HCEC 1CT (cell line): ENCODE data around the gene CLEC18B.

Source experiments
- DNase-seq: peaks from one replicate; pipeline ENCODE4 v3.0.0-alpha.2; 2017

The CLEC18B gene

DNA sequence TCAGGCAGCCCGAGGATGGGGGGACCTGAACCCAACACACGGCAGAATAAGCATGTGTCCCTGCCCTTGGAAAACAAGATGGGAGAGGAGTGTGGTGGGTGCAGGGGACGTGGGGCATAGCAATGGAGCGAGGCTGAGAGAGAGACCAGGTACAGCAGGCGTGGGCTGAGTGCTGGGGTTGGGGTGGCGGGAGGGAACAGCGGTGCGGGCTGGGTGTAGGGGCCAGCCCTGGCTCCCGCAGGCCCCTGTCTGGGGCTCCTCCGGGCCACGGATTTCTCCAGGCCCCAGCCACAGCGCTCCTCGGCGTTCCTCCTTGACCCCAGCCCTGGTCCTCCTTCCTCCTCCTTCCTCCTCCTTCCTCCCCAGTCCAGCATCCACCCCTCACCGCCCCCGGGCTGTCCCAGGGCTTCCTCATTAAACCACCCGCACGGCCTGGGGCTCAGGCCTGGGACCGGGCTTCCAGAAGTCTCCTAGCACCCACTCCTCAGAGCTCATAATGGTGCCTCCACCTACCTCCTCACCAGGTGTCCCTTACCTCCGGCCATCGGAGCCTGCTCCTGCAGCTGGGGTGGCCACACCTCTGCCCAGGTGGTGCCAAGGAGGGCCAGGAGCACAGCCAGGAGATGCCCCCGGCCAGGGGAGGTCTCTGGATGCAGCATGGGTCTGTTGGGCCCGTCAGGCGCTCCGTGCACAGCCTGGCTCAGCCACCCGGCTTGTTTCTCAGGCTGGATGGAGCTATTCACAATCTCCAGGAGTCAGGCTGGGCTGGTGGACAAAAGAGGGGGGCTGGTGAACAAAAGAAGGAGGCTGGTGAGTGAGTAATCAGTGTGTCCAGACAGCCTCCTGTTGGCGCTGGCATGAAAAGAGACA, at the start of gene CLEC18B:
Gene CLEC18B (minus strand): TSS at position 867 of the 870 bp plus-strand sequence. CDS start 208 bp downstream, at position 659.
- peak; percentile 2 for DNase-seq

DNA sequence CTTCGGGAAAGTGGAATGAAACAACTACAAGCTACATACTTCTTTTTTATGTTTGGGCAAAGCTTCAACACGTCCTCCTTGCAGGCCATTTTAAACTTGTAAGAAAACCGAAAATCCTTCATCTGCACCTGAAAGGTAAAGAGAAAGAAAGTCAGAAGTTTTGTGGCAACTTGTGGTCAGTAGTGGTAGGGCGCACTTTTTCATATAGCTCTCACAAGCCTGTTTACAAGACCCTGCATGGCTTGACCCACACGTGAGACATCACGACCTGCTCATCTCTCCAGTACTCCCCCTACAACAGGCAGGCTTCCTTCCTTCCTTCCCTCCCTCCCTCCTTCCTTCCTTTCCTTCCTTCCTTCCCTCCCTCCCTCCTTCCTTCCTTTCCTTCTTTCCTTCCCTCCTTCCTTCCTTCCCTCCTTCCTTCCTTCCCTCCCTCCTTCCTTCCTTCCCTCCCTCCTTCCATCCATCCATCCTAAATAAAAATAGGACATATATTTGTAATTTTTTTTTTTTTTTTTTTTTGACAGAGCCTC, 48.7 kb upstream of the CLEC18B start:
- DNase-seq = no peak

DNA sequence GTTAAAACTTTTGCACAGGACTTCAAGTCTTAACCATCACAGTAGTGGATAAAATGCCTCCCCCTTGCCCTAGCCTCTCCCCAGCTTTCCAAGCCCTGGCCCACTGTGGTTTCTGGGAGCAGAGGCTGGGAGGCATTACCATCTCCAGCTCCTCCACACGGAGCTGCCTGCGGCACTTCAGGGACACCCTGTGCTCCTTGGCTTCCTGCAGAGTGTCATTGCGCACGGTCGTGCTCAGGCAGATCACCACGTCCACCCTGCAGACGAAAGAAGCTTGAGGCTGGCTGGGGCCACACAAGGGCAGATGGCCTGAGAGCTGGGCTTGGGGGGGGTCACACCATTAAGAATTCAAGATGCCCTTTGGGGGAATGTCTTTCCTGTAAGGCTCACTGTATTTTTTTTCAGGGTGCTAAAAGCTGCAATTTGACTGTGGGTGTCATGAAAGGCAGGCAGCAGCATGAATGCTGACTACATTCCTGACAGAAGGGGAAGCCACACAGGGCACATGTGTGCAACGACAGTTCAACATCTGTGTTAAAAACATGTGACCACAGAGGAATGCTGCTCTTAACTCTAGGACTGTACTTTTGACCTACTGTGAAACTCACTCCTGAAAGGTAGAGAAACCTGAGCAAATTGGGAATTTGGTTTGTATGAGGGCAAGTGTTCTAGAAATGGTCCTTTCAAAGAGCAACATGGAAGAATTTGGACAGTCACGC, 47.7 kb upstream of the CLEC18B start:
- DNase-seq = no peak

DNA sequence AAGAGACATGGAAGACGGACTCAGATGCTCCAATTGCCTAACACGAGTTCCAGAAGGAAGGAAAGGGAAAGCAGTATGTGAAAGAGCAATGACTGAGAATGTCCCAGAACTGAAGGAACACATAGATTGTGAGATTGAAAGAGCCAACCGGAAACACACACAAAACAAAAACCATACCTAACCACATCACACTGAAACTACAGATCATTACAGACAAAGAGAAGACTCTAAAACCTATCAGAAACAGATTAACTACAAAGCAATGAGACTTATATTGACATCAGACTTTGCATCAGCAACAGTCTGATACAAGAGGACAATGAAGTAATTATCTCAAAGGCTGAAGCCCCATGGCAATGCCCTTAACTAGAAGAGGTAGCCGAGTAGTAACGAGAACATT, 45.6 kb upstream of the CLEC18B start:
- DNase-seq = no peak

DNA sequence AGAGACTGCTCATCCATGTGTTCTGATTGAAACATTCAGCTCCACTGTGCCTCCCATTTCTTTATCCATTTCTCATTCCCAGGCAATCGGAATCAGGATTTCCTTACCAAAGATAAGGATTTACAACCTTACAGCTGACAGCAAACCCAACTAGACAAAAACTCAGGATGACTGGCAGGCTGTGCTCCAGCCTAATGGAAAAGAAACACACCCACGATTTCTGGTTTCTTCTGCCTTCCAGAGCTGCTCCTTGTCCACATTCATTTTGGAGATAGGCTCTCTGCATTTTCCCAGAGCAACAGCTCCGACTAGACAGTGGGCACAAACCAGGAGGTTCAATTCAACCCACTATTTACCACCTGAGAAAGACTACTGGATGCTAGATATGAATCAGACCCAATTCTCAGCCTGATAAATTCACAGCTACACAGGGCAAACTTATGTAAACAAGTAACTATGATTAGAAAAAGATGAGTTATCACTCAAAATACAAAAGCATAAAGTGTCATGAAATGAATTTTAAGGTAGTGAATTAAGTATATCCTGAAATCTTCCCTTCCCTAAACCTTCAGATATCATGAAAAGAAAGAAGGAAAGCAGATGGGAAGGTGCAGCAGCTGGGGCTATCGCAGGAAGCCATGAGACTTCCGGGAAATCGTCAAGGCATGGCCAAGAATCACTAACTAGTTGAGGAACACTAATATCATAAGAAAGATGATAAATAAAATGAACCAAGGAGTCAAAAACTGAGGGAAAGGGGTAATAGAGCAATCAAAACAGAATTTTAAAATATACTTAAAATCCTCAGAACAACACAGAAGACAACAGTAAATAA, 44.8 kb upstream of the CLEC18B start:
- no peak for DNase-seq

DNA sequence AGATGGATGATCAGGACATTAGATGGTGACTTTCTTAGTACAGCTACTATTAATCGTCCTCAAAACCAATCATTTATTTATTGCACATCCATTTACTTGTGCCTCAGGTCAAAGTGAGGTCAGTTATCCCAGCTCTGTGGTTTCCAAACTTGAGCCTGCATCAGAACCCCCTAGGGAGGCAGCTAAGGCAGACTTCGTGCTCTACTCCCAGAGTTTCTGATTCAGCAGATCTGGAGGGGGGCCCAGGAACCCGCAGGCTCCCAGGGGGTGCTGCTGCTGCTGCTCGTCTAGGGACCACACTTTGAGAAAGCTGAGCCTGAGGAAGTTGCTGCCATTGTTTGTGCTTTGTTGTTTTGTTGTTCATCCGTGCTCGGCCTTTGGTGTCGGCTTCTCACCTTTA, 44.0 kb upstream of the CLEC18B start:
- no peak for DNase-seq

DNA sequence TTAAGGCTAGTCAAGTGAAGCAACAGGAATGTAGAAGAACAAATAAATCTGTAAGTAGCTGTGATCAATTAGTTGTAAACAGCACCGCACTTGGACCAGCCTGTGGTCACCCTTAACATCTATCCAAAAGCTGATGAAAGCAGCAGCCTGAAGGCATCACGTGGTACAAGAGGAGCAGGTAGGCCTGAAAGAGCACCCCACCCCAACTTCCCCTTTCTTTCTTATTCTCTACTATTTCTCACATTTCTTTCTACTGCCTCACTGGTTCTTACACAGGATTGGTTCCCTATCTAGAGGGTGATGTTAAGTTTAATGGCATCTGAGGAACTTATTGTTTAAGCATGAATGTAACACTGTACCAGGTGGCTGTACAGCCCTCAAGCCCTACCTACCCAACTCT, 42.6 kb upstream of the CLEC18B start:
- DNase-seq = no peak

DNA sequence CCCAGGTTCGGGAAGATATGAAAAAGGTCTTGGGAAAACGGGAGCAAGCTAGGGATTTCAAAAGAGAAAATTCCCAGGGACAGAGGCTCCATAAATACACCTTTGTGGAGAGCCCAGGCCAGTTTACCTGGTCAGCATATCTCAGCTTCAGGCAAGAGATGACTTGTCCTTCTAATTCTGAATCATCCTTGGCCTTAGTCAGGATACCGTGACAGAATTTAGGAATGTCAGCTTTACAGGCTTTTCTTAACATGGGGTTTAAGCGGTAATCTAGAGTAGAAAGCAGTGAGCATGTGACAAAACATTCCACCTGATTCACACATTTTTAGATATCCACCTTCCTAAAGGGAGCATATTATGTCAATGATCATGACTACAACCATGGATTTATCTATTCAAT, 41.1 kb upstream of the CLEC18B start:
- no peak for DNase-seq

DNA sequence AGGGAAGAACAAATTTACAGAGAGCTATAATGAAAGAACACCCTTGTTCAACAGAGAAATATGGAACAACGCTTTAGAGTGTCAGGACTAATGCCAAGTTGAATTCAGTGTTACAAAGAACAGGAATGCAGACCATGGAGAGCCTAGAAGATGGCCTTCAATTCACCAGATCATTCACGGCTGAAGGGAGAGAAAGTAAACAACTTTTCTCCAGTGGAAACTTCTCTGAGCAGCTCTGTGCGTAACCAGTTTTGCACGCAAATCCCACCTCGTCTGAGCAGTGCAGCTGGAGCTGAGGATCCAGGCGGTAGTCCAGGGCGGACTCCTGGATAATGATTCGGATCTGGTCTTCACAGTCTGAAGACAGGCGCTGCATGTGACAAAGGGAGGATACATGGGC, 40.5 kb upstream of the CLEC18B start:
- DNase-seq = no peak

DNA sequence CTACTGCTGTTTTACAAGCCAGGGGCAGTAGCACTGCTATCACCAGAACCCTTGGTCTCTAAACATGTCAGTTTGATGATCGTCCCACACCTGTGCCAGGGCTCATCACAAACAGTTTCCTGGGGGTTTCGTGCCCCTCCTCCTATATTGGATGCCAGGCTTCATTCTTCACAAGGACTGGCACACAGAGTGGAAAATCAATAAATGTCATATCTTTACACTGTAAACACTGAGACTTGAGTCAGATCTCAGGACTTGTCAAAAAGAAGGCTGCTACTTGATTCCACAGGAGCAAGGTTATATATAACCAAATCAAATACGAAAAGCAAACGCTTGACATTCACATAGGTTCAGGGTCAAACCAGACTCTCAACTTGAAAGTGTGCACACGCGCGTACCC, 39.3 kb upstream of the CLEC18B start:
- no peak for DNase-seq

DNA sequence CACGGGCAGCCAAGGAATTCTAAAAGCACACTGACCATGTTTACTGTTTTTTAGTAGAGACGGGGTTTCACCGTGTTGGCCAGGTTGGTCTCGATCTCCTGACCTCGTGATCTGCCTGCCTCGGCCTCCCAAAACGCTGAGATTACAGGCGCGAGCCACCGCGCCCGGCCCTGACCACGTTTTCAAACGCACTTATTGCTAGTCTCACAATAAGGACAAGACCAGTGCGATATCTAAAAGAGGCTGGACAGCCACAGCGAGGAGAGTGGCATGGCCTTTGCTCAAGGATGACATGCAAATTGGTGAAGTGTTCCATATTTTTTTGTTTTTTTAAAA, 35.0 kb upstream of the CLEC18B start:
- DNase-seq = no peak

DNA sequence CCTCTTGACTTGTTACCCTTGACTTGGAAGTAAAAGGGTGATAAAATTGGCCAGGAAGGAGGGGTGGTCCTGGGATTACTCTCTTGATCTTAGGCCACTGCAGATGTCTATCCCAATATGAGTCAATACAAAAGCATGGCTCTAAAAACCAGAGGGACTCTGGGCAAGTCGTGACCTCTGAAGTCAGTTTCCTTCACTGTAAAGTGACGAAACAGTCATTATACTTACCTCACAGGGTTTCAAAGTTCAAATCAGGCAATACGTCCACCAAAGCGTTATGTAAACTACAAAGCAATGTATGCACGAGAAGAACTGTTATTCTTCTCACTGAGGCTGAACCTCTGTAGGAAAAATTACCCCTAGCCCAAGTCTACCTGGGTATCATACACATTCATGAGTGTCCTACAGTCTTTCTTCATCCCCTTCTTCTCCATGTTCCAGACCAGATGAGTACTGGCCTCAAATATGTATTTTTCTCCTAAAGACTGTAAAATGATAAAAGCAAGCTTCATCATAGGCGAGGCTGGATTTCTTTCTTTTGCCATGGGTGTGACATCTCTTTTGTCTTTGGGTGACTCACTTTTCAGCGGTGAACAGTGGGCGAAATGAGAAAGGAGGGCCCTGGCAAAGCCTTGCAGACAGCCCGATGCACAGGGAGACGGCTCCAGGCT, 34.5 kb upstream of the CLEC18B start:
- DNase-seq = peak; percentile 64

DNA sequence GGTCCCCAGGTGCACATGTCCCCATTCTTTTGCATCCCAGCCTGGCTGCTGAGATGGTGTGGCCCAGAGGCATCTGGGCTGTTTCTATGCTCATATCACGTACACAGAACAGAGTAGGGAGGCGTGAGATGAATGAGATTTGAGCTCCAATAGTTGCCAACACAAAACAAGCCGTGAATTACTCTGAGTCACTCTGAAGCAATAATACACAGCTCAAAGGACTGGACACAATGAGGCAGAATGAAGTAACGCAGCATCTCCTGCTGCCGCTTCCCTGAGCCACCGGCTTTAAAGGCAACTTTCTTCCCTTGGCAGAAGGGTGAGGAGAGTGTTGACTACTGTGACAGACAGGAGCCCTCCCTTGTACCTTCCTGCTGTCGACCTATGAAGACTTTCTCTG, 33.9 kb upstream of the CLEC18B start:
- peak; percentile 53 for DNase-seq

DNA sequence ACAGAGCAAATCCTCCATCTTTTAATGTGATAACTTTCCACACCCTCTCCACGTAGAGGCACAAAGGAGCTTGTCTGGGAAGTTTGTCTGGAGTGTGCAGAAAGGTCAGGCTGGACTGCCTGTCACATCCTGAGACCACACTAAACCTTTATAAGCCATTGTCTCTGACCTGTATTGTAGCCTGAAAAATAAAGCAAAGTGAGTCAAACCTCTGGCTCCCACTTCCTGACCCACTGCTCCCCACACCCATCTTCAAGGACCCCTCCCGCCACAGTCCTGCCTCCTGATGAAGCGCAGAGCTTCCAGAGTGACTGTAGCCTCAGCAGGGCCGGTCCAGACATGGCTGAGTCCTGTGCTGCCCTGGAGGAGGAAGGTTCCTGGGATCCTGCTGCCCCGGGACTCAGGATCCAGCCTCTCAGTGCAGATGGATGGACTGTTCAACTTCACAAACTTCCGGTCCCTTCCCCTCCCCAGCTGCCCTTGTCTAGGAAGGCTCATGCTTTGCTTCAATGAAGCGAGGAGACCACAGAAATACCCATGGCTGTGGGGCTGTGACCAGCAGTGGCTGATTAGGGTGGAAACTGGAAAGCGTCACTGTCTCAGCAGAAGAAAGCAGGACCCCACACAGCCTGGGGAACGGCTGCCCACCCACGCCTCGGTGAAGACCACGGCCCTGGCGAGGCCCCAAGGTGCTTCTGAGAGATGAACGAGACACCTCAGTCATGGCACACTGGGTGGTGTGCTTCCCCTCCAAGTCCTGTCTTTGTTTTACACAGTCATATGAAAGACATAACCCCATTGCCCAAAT, 30.9 kb upstream of the CLEC18B start:
- no peak for DNase-seq

DNA sequence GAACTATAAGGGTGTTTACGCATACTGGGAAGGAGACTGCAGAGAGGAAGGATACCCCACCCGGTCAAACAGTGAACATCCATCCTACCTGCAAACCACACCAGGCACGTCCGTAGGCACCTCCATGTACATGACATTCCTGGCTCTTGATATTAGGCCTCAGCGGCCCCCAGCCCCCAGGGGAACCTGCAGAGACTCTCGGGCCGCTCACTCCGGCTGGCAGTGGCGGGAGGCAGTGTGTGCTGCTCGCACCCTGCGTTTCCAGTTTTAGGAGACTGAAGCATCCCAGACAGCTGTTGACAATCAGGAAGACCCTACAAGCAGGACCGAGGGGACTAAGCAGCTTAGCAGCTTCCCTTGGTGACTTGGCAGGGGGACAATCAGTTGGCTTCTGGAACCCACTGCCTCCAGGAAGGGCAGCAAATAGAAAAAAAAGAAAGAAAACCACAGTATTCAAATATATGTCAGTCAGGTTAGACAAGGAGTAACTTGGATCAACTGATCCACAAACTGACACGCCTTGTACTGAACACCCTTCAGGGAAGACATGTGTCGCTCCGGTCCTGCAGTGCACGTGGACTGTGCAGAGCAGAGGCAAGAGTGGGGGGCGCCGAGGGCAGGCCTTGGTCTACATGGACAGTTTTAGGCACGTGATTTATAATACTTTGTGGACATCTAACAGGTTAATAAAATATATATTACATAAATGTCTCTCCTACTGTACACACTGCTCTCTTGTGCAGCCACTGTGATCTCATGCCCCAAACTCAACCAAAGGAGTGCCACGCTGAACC, 29.9 kb upstream of the CLEC18B start:
- no peak for DNase-seq

DNA sequence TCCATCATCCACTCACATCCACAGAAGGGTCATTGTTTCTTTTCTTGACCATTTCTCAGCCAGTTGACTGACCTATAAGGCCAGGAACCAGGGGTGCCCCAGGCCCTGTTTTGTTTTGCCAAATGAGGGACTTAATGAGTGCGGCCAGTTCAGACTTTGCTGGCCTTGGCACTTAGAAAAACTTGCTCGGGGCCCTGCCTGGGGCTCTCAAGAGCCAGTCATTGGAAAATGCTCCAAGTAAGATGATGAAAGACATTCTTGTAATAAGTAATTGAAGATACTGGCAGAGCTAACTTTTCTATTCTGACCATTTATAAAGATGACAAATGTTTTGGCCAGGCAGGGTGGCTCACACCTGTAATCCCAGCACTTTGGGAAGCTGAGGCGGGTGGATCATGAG, 29.0 kb upstream of the CLEC18B start:
- no peak for DNase-seq

DNA sequence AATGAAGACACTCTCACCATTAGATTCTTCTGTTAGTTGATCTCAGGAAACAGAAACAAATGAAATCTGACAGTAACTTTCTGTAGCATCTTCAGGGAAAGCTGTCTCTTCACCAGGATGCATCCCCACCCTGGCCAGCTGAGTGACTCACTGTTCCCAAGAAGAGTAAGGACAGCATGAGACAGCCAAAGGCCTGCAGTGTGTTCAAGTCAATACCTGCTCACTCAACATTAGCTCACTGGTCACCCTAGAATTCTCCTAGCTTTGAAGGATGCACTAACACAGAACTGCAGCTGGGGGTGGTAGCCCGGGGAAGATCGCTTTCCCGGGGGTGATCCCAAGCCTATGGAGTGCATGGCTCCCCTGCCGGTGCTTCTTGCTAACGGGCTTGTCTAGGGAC, 28.2 kb upstream of the CLEC18B start:
- peak; percentile 76 for DNase-seq

DNA sequence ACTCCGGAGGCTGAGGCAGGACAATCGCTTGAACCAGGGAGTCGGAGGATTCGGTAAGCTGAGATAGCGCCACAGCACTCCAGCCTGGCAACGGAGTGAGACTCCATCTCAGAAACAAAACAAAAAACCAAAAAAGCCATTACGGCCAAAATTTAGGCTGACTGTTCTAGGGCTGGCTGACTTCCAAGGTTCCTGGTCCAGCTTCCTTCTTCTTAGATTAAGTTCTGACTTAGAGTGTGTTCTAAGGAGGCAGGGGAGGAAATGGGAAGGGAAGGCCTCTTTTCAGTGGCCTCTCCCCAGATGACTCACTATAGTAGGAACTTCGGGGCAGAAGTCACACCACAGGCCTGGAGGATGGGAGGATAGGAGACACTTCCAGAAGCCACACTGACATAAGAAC, 27.7 kb upstream of the CLEC18B start:
- DNase-seq = peak; percentile 96

DNA sequence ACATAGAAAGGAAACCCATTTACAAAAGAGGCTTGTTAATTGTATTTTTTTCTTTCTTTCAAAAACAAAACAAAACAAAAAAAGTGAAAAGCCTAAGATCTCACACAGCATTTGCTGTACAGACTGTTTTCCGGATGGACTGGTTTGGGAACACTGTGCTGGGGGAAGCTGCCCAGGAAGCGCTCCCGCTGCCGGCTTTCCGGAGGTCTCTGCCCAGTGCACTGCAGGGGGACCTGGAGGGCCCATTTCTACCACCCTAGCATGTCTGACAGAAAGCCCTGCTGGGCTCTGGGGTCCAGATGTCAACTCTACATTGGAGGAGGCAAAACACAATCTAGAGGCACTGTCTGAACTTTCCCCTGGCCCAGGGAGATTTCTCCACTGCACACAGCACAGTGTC, 26.3 kb upstream of the CLEC18B start:
- no peak for DNase-seq

DNA sequence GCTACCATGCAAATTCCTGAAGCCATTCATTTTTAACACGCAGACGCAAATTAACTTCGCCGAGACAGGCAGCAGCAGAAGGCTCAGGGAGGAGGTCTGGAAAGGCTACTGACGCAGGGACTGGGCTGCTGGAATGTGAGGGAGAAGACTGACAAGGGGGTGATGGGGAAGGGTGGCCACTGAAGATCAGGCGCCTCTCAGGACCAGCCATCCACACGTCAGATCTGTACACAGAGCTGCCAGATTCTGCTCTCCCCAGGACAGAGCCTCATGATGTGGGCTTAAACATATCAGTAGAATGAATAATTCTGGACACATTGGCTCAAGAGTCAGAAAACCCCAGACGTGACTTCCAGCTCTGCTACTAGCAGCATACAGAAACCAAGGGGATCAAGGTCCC, 25.6 kb upstream of the CLEC18B start:
- no peak for DNase-seq
